Measurements from ENCODE around the gene ITPRIPL1. TPM values are rescaled to one million over a fixed set of nuclear protein-coding genes. Genes with fewer than 3 reads are reported as not detected.

Gene ITPRIPL1
- polyA plus RNA-seq, 2 donors, result 0.84 to 1.4 TPM

GRCh38 chr2:96345438-96345837 lies 20.3 kb downstream of the ITPRIPL1 start:
- no peaks in the 10 kb centered on the region for H3K4me1 ChIP-seq (ENCODE audit: control insufficient read depth in 2 of 2, insufficient read depth in 2 of 2, low read length in 1 of 2)
- no peak overlapping the region for H3K27ac ChIP-seq (ENCODE audit: low read depth in 2 of 2, low read length in 1 of 2)
- H3K4me3 ChIP-seq (ENCODE audit: low read depth in 1 of 2, low read length in 2 of 2), result no peak overlapping the region
- no peaks in the 10 kb centered on the region for H3K27me3 ChIP-seq (ENCODE audit: control insufficient read depth in 1 of 2, insufficient read depth in 2 of 2, low read length in 2 of 2)
- 81 to 84% methylated on average over 4 of the region's 4 CpGs for WGBS, 2 donors
- H3K9me3 ChIP-seq (ENCODE audit: control insufficient read depth in 2 of 2, insufficient read depth in 1 of 2, low read depth in 1 of 2, low read length in 1 of 2), result no peaks in the 10 kb centered on the region
- H3K36me3 ChIP-seq (ENCODE audit: control insufficient read depth in 2 of 2, insufficient read depth in 2 of 2, low read length in 1 of 2), result peaks cover 0 to 6% of the 10 kb centered on the region in 2 donors

DNA sequence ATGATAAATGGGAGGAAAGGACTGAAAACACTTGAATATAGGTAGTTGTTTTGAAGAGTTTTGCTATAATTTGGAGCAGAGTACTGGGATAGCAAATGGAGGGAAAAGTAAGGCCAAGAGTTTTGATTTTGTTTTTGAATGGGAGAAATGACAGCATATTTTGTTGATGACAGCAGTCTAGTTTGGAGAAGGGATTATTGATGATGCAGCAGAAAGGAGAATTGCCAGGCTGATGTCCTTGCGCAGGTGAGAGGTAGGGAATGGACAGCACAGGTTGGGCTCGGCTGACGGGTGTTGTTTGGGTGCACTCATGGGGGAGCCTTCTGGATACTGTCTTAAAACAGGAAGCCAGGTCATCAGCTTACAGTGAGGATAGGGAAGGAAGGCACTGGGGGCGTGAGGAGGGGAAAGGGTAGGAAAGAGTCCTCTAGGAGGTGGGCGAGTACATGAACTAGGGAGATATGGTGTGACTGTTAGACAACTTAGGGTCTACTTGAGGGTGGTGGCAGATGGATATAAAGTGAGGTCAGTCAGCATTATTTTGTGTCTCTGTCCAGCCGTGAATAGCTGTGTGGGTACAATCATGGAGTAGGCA lies 20.8 kb downstream of the ITPRIPL1 start:
- 96 to 97% methylated on average over 6 of the region's 6 CpGs for WGBS, 2 donors
- no peak overlapping the region for H3K4me3 ChIP-seq (ENCODE audit: low read depth in 1 of 2, low read length in 2 of 2)
- peaks cover 0 to 6% of the 10 kb centered on the region in 2 donors for H3K36me3 ChIP-seq (ENCODE audit: control insufficient read depth in 2 of 2, insufficient read depth in 2 of 2, low read length in 1 of 2)
- H3K4me1 ChIP-seq (ENCODE audit: control insufficient read depth in 2 of 2, insufficient read depth in 2 of 2, low read length in 1 of 2), result no peaks in the 10 kb centered on the region
- H3K9me3 ChIP-seq (ENCODE audit: control insufficient read depth in 2 of 2, insufficient read depth in 1 of 2, low read depth in 1 of 2, low read length in 1 of 2), result no peaks in the 10 kb centered on the region
- H3K27me3 ChIP-seq (ENCODE audit: control insufficient read depth in 1 of 2, insufficient read depth in 2 of 2, low read length in 2 of 2), result no peaks in the 10 kb centered on the region
- no peak overlapping the region for H3K27ac ChIP-seq (ENCODE audit: low read depth in 2 of 2, low read length in 1 of 2)

DNA sequence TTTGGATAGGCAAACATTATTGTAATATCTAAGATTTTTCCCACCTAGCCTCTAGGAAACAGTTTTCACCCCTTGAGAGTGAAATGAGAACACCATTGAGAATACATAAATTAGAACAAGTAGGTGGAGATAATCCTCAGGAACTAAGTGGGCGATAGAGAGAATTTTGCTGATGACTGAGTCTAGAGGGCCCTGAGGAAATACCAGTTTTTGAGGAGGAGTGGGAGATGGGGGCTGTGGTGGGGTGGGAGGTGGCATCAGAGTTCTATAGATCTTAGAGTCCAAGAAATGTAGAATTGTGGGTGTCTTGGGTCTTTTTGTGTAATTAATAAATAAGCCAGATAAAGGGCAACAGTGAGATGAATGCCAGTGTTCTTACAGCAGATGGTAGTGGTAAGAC lies 22.3 kb downstream of the ITPRIPL1 start:
- no peak overlapping the region for H3K4me3 ChIP-seq (ENCODE audit: low read depth in 1 of 2, low read length in 2 of 2)
- no peaks in the 10 kb centered on the region for H3K4me1 ChIP-seq (ENCODE audit: control insufficient read depth in 2 of 2, insufficient read depth in 2 of 2, low read length in 1 of 2)
- H3K27ac ChIP-seq (ENCODE audit: low read depth in 2 of 2, low read length in 1 of 2), result no peak overlapping the region
- H3K36me3 ChIP-seq (ENCODE audit: control insufficient read depth in 2 of 2, insufficient read depth in 2 of 2, low read length in 1 of 2), result peaks cover 0 to 6% of the 10 kb centered on the region in 2 donors
- no peaks in the 10 kb centered on the region for H3K27me3 ChIP-seq (ENCODE audit: control insufficient read depth in 1 of 2, insufficient read depth in 2 of 2, low read length in 2 of 2)
- 91 to 92% methylated on average over 1 of the region's 1 CpG for WGBS, 2 donors
- no peaks in the 10 kb centered on the region for H3K9me3 ChIP-seq (ENCODE audit: control insufficient read depth in 2 of 2, insufficient read depth in 1 of 2, low read depth in 1 of 2, low read length in 1 of 2)

DNA sequence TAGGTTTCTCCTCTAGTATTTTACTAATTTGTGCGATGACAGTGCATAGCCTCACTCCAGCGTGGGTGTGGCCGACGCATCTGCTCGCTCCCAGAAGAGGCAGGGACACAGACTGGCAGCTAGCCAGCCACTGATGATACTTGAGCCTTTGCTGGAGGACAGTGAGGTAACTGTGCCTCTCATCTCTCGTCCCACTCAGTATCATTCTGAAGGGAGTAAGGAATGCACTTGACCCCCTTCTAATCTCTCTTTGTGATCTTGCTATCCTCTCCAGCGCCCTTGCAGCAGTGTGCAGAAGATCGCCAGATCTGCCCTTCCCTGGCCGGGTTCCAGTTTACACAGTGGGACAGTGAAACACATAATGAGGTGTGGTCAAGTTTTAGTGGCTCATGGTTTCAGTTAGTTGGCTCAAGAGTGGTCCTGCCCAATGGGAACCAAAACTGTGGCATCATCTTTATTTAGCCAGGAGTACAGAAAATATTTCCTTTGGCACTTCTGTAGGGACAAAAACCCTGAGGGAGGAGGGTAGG lies 28.0 kb downstream of the ITPRIPL1 start:
- Histone ChIP-seq H3K36me3 (ENCODE audit: control insufficient read depth in 2 of 2, insufficient read depth in 2 of 2, low read length in 1 of 2) (peaks cover 0 to 2% of the 10 kb centered on the region in 2 donors), H3K27ac (ENCODE audit: low read depth in 2 of 2, low read length in 1 of 2) (peak overlapping the region in 1 of 2 donors; percentile 27), H3K4me1 (ENCODE audit: control insufficient read depth in 2 of 2, insufficient read depth in 2 of 2, low read length in 1 of 2) (no peaks in the 10 kb centered on the region), H3K27me3 (ENCODE audit: control insufficient read depth in 1 of 2, insufficient read depth in 2 of 2, low read length in 2 of 2) (no peaks in the 10 kb centered on the region), H3K9me3 (ENCODE audit: control insufficient read depth in 2 of 2, insufficient read depth in 1 of 2, low read depth in 1 of 2, low read length in 1 of 2) (no peaks in the 10 kb centered on the region), H3K4me3 (ENCODE audit: low read depth in 1 of 2, low read length in 2 of 2) (no peak overlapping the region)
- WGBS, 2 donors, result 71 to 77% methylated on average over 9 of the region's 9 CpGs

DNA sequence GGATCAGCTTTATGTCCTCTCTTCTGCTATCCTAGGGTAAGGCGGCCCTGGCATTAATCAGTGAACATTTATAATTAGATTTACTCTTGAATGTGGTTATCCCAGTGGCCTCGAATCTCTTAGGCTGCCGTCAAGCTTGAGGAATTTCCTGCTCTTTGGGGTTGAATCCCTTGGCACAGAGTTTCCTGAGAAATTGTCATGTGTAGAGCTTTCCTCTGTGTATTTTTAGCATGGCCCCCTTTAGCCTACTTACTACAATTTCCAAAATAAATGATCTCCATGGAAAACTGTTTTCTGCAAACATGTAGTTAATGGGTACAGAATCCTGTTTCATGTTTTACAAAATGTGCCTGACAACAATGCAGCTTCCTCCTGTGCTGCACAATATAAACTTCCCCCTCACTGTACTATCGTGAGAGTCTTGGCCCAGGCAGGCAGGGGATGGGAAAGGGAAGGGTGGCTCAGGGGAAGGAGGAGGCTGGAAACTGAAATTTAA lies 28.5 kb downstream of the ITPRIPL1 start:
- H3K36me3 ChIP-seq (ENCODE audit: control insufficient read depth in 2 of 2, insufficient read depth in 2 of 2, low read length in 1 of 2), result peaks cover 0 to 2% of the 10 kb centered on the region in 2 donors
- H3K4me3 ChIP-seq (ENCODE audit: low read depth in 1 of 2, low read length in 2 of 2), result no peak overlapping the region
- peak overlapping the region in 1 of 2 donors; percentile 27 for H3K27ac ChIP-seq (ENCODE audit: low read depth in 2 of 2, low read length in 1 of 2)
- H3K4me1 ChIP-seq (ENCODE audit: control insufficient read depth in 2 of 2, insufficient read depth in 2 of 2, low read length in 1 of 2), result no peaks in the 10 kb centered on the region
- H3K27me3 ChIP-seq (ENCODE audit: control insufficient read depth in 1 of 2, insufficient read depth in 2 of 2, low read length in 2 of 2), result no peaks in the 10 kb centered on the region
- H3K9me3 ChIP-seq (ENCODE audit: control insufficient read depth in 2 of 2, insufficient read depth in 1 of 2, low read depth in 1 of 2, low read length in 1 of 2), result no peaks in the 10 kb centered on the region
- WGBS, 2 donors, result 69 to 80% methylated on average over 4 of the region's 4 CpGs

- Histone ChIP-seq H3K4me1 (ENCODE audit: control insufficient read depth in 2 of 2, insufficient read depth in 2 of 2, low read length in 1 of 2) (no peaks in the 10 kb centered on the region), H3K27ac (ENCODE audit: low read depth in 2 of 2, low read length in 1 of 2) (no peak overlapping the region), H3K9me3 (ENCODE audit: control insufficient read depth in 2 of 2, insufficient read depth in 1 of 2, low read depth in 1 of 2, low read length in 1 of 2) (no peaks in the 10 kb centered on the region), H3K36me3 (ENCODE audit: control insufficient read depth in 2 of 2, insufficient read depth in 2 of 2, low read length in 1 of 2) (peaks cover 0 to 2% of the 10 kb centered on the region in 2 donors), H3K4me3 (ENCODE audit: low read depth in 1 of 2, low read length in 2 of 2) (no peak overlapping the region), H3K27me3 (ENCODE audit: control insufficient read depth in 1 of 2, insufficient read depth in 2 of 2, low read length in 2 of 2) (no peaks in the 10 kb centered on the region)
- WGBS, 2 donors, result 74 to 82% methylated on average over 4 of the region's 4 CpGs
Measured at GRCh38 chr2:96354492-96354891, 29.4 kb downstream of the ITPRIPL1 start.

GRCh38 chr2:96356889-96357288 lies 31.8 kb downstream of the ITPRIPL1 start:
- Histone ChIP-seq H3K4me3 (ENCODE audit: low read depth in 1 of 2, low read length in 2 of 2) (no peak overlapping the region), H3K4me1 (ENCODE audit: control insufficient read depth in 2 of 2, insufficient read depth in 2 of 2, low read length in 1 of 2) (no peaks in the 10 kb centered on the region), H3K9me3 (ENCODE audit: control insufficient read depth in 2 of 2, insufficient read depth in 1 of 2, low read depth in 1 of 2, low read length in 1 of 2) (no peaks in the 10 kb centered on the region), H3K36me3 (ENCODE audit: control insufficient read depth in 2 of 2, insufficient read depth in 2 of 2, low read length in 1 of 2) (peaks cover 0 to 2% of the 10 kb centered on the region in 2 donors), H3K27ac (ENCODE audit: low read depth in 2 of 2, low read length in 1 of 2) (no peak overlapping the region), H3K27me3 (ENCODE audit: control insufficient read depth in 1 of 2, insufficient read depth in 2 of 2, low read length in 2 of 2) (no peaks in the 10 kb centered on the region)
- 85 to 89% methylated on average over 6 of the region's 6 CpGs for WGBS, 2 donors

DNA sequence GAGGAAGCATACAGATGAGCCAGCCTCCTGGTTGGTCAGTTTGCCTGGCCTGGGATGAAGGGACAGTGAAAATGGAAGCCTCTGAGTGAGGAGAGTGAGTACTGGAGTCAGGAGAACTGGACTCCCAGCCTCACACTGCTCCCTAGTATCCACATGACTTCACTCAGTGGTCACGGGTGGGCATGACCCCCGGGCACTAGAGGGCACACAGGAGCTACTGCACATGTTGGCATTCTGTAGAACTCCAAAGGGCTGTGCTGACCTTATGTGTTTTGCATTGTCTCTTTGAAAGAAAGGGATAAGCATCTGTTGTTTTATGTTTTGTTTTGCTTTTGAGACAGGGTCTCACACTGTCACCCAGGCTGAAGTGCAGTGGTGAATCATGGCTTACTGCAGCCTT lies 34.2 kb downstream of the ITPRIPL1 start:
- H3K4me3 ChIP-seq (ENCODE audit: low read depth in 1 of 2, low read length in 2 of 2), result no peak overlapping the region
- no peak overlapping the region for H3K27ac ChIP-seq (ENCODE audit: low read depth in 2 of 2, low read length in 1 of 2)
- H3K27me3 ChIP-seq (ENCODE audit: control insufficient read depth in 1 of 2, insufficient read depth in 2 of 2, low read length in 2 of 2), result no peaks in the 10 kb centered on the region
- no peaks in the 10 kb centered on the region for H3K9me3 ChIP-seq (ENCODE audit: control insufficient read depth in 2 of 2, insufficient read depth in 1 of 2, low read depth in 1 of 2, low read length in 1 of 2)
- H3K4me1 ChIP-seq (ENCODE audit: control insufficient read depth in 2 of 2, insufficient read depth in 2 of 2, low read length in 1 of 2), result no peaks in the 10 kb centered on the region
- H3K36me3 ChIP-seq (ENCODE audit: control insufficient read depth in 2 of 2, insufficient read depth in 2 of 2, low read length in 1 of 2), result no peaks in the 10 kb centered on the region
- WGBS, 2 donors, result 58 to 68% methylated on average over 2 of the region's 2 CpGs

DNA sequence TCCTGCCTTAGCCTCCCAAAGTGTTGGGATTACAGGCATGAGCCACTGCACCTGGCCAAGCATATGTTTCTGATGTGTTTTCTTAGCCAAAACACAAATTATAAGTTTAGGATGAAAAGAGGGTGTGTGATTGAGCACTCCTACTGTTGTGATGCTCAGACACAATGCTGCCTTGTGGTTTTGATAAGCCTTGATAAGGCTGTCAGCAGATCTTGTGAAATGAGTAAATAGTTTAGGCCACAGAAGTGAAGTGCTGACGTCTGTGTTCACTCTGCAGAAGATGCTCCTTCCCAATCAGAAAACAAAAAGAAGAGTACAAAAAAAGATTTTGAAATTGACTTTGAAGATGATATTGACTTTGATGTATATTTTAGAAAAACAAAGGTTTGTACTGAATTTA lies 34.7 kb downstream of the ITPRIPL1 start:
- 70 to 87% methylated on average over 1 of the region's 1 CpG for WGBS, 2 donors
- Histone ChIP-seq H3K4me3 (ENCODE audit: low read depth in 1 of 2, low read length in 2 of 2) (no peak overlapping the region), H3K9me3 (ENCODE audit: control insufficient read depth in 2 of 2, insufficient read depth in 1 of 2, low read depth in 1 of 2, low read length in 1 of 2) (no peaks in the 10 kb centered on the region), H3K36me3 (ENCODE audit: control insufficient read depth in 2 of 2, insufficient read depth in 2 of 2, low read length in 1 of 2) (no peaks in the 10 kb centered on the region), H3K27ac (ENCODE audit: low read depth in 2 of 2, low read length in 1 of 2) (no peak overlapping the region), H3K27me3 (ENCODE audit: control insufficient read depth in 1 of 2, insufficient read depth in 2 of 2, low read length in 2 of 2) (no peaks in the 10 kb centered on the region), H3K4me1 (ENCODE audit: control insufficient read depth in 2 of 2, insufficient read depth in 2 of 2, low read length in 1 of 2) (no peaks in the 10 kb centered on the region)

- H3K9me3 ChIP-seq (ENCODE audit: control insufficient read depth in 2 of 2, insufficient read depth in 1 of 2, low read depth in 1 of 2, low read length in 1 of 2), result no peaks in the 10 kb centered on the region
- H3K4me3 ChIP-seq (ENCODE audit: low read depth in 1 of 2, low read length in 2 of 2), result no peak overlapping the region
- H3K36me3 ChIP-seq (ENCODE audit: control insufficient read depth in 2 of 2, insufficient read depth in 2 of 2, low read length in 1 of 2), result no peaks in the 10 kb centered on the region
- 96 to 98% methylated on average over 2 of the region's 2 CpGs for WGBS, 2 donors
- no peaks in the 10 kb centered on the region for H3K4me1 ChIP-seq (ENCODE audit: control insufficient read depth in 2 of 2, insufficient read depth in 2 of 2, low read length in 1 of 2)
- no peak overlapping the region for H3K27ac ChIP-seq (ENCODE audit: low read depth in 2 of 2, low read length in 1 of 2)
- no peaks in the 10 kb centered on the region for H3K27me3 ChIP-seq (ENCODE audit: control insufficient read depth in 1 of 2, insufficient read depth in 2 of 2, low read length in 2 of 2)
Measured at GRCh38 chr2:96361751-96362150, 36.6 kb downstream of the ITPRIPL1 start.

Data from esophagus (tissue), 2 donors.